GM12801 (cell line): ENCODE data around the gene AADACL4.

Experiments used
- TF ChIP-seq, protein P1 (sequence below): IDR thresholded peaks from one replicate; pipeline ENCODE4 v1.5.1; 2011; ENCODE audit warnings: control low read depth; ENCODE audit not compliant: insufficient read length; ENCODE audit errors: extremely low read depth

Gene AADACL4

GRCh38 chr1:12643785-12644184, at the start of gene AADACL4:
Gene AADACL4 (plus strand): TSS chr1:12644085. CDS start chr1:12644547, 462 bp downstream.
- TF ChIP-seq, protein P1, sequence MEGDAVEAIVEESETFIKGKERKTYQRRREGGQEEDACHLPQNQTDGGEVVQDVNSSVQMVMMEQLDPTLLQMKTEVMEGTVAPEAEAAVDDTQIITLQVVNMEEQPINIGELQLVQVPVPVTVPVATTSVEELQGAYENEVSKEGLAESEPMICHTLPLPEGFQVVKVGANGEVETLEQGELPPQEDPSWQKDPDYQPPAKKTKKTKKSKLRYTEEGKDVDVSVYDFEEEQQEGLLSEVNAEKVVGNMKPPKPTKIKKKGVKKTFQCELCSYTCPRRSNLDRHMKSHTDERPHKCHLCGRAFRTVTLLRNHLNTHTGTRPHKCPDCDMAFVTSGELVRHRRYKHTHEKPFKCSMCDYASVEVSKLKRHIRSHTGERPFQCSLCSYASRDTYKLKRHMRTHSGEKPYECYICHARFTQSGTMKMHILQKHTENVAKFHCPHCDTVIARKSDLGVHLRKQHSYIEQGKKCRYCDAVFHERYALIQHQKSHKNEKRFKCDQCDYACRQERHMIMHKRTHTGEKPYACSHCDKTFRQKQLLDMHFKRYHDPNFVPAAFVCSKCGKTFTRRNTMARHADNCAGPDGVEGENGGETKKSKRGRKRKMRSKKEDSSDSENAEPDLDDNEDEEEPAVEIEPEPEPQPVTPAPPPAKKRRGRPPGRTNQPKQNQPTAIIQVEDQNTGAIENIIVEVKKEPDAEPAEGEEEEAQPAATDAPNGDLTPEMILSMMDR, result no peak

GRCh38 chr1:12594490-12594889, 49.4 kb upstream of the AADACL4 start:
- TF ChIP-seq, protein P1, result no peak

- TF ChIP-seq, protein P1, result no peak
Measured at GRCh38 chr1:12594966-12595756, 48.7 kb upstream of the AADACL4 start.

DNA sequence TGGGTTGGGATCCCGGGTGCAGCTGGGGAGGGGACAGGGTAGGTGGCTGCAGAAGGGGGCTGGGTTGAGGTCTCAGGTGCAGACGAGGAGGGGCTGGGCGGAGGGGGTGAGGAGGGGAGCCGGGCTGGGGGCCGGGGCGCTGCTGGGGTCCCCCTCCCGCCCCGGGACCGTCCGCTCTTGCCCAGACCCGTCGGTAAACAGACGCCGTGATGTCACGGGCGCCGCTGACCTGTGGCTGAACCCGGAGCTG, 48.2 kb upstream of the AADACL4 start:
- TF ChIP-seq, protein P1, result no peak

GRCh38 chr1:12596007-12596821, 47.7 kb upstream of the AADACL4 start:
- TF ChIP-seq, protein P1, result no peak

GRCh38 chr1:12597792-12598191, 46.1 kb upstream of the AADACL4 start:
- TF ChIP-seq, protein P1, result no peak

DNA sequence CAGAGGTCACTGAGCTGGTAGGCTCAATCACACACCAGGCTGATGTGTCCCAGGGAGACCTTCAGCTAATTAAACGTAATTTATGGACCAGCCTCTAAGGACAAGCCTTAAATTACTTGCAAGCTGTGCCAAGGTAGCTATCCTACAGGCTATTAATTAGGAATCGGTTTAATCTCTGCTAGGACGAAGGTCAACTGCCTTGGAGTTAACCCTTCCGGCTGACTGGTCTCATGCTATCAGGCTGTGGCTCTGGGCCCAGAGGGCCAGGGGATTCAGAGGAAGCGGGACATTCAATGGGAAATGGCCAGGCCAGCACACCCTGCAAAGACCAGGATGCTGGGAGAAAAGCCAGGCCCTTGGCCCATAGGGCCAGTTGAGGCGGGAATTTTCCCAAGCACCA, 44.9 kb upstream of the AADACL4 start:
- TF ChIP-seq, protein P1, result no peak
